A673 (cell line): Measurements from ENCODE around the gene STK33. TPM values are rescaled to one million over a fixed set of nuclear protein-coding genes. Genes with fewer than 3 reads are reported as not detected.

Experiments used
- BruUV-seq: library from RNA; stranded (reverse); fragments of 400-500 nt; replicated peaks from 2 replicates; lab custom pipeline; 2021; lab: Mats Ljungman, UMichigan
- CTCF ChIA-PET: fragments of 300-600 bp; sonication (Branson Sonifier 250); formaldehyde crosslinking; loops from one replicate; lab custom pipeline; 2022; ENCODE audit warnings: antibody characterized with exemption; lab: Charles Lee
- POLR2A ChIA-PET: fragments of 300-600 bp; sonication (Branson Sonifier 250); formaldehyde crosslinking; loops from one replicate; lab custom pipeline; 2022; ENCODE audit warnings: antibody characterized with exemption; ENCODE audit not compliant: low non-redundant PET; lab: Charles Lee
- DNase-seq: peaks from one replicate; pipeline ENCODE4 v3.0.0-alpha.2; 2015; ENCODE audit warnings: low spot score
- H3K27ac ChIP-seq: fragments of 200-600 bp; sonication (generic); 2 replicates; pipeline ENCODE4 v1.5.1; 2016; ENCODE audit warnings: mixed run types, low read depth, mild to moderate bottlenecking, mixed read lengths, antibody characterized with exemption, low read length; ENCODE audit not compliant: poor library complexity, severe bottlenecking
- H3K27me3 ChIP-seq: fragments of 200-600 bp; sonication (generic); replicated peaks from 2 replicates; pipeline ENCODE4 v1.6.1; 2017; ENCODE audit warnings: mixed run types, low read depth, mild to moderate bottlenecking, mixed read lengths, antibody characterized with exemption, low read length; ENCODE audit not compliant: insufficient read depth, poor library complexity
- H3K36me3 ChIP-seq: fragments of 200-600 bp; sonication (generic); 2 replicates; pipeline ENCODE4 v1.6.1; 2016; ENCODE audit warnings: mixed run types, mild to moderate bottlenecking, mixed read lengths, antibody characterized with exemption, low read length; ENCODE audit not compliant: insufficient read depth, poor library complexity, severe bottlenecking
- H3K4me1 ChIP-seq: fragments of 200-600 bp; sonication (generic); 2 replicates; pipeline ENCODE4 v1.6.1; 2017; ENCODE audit warnings: mixed run types, mild to moderate bottlenecking, mixed read lengths, antibody characterized with exemption, low read length; ENCODE audit not compliant: insufficient read depth, poor library complexity, severe bottlenecking
- H3K4me3 ChIP-seq: fragments of 200-600 bp; sonication (generic); 2 replicates; pipeline ENCODE4 v1.5.1; 2016; ENCODE audit warnings: low read depth, mixed run types, mild to moderate bottlenecking, mixed read lengths, low read length; ENCODE audit not compliant: poor library complexity, severe bottlenecking
- H3K9me3 ChIP-seq: fragments of 200-600 bp; sonication (generic); 2 replicates; pipeline ENCODE4 v1.6.1; 2016; ENCODE audit warnings: mixed run types, low read depth, mild to moderate bottlenecking, mixed read lengths, antibody characterized with exemption, low read length; ENCODE audit not compliant: poor library complexity, severe bottlenecking
- EZH2 ChIP-seq: fragments of 200-600 bp; sonication (generic); IDR thresholded peaks from 2 replicates; pipeline ENCODE4 v1.6.1; 2017; ENCODE audit warnings: borderline replicate concordance, low read depth, mild to moderate bottlenecking, mixed read lengths, antibody characterized with exemption, low read length; ENCODE audit not compliant: poor library complexity, severe bottlenecking
- intact Hi-C: fragments of 100-400 bp; cut with micrococcal nuclease; formaldehyde crosslinking; loops from one replicate; pipeline ENCODE4 v1.10.0; 2022; ENCODE audit not compliant: unreplicated experiment
- total RNA-seq: library from RNA; stranded (reverse); gene quantifications from 2 replicates; pipeline ENCODE4 v1.2.3, GENCODE V29; 2021
- TF ChIP-seq, protein P1 (sequence below): fragments of 300-800, 200-600 bp; sonication (generic); conservative IDR thresholded peaks from 2 replicates; pipeline ENCODE4 v1.5.1; 2017; ENCODE audit warnings: low read depth, mild to moderate bottlenecking, antibody characterized with exemption, low read length, moderate library complexity, mixed read lengths

Gene STK33
- total RNA-seq, 1 experiment from 2014 or later = not detected

- TF ChIP-seq, protein P1, sequence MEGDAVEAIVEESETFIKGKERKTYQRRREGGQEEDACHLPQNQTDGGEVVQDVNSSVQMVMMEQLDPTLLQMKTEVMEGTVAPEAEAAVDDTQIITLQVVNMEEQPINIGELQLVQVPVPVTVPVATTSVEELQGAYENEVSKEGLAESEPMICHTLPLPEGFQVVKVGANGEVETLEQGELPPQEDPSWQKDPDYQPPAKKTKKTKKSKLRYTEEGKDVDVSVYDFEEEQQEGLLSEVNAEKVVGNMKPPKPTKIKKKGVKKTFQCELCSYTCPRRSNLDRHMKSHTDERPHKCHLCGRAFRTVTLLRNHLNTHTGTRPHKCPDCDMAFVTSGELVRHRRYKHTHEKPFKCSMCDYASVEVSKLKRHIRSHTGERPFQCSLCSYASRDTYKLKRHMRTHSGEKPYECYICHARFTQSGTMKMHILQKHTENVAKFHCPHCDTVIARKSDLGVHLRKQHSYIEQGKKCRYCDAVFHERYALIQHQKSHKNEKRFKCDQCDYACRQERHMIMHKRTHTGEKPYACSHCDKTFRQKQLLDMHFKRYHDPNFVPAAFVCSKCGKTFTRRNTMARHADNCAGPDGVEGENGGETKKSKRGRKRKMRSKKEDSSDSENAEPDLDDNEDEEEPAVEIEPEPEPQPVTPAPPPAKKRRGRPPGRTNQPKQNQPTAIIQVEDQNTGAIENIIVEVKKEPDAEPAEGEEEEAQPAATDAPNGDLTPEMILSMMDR = no peak
- TF ChIP-seq EZH2 = no peak
- H3K27ac ChIP-seq = no peak overlapping the region
- intact Hi-C loops = no loop called here
- POLR2A ChIA-PET = interaction anchor here (0.6 kb wide), 1 partner anchor 13 kb away, joined by 3 read pairs; no protein-coding TSS in a partner anchor
- H3K9me3 ChIP-seq = no peaks in the 10 kb centered on the region
- CTCF ChIA-PET = no interaction called here
- no peaks in the 10 kb centered on the region for H3K4me1 ChIP-seq
- DNase-seq = no peak
- peaks cover 3% of the 10 kb centered on the region for H3K36me3 ChIP-seq
- BruUV-seq = no TSS peak
- H3K27me3 ChIP-seq = no peaks in the 10 kb centered on the region
- no peak overlapping the region for H3K4me3 ChIP-seq
These were observed 30.7 kb upstream of the STK33 start for GRCh38 chr11:8624698-8625097.

DNA sequence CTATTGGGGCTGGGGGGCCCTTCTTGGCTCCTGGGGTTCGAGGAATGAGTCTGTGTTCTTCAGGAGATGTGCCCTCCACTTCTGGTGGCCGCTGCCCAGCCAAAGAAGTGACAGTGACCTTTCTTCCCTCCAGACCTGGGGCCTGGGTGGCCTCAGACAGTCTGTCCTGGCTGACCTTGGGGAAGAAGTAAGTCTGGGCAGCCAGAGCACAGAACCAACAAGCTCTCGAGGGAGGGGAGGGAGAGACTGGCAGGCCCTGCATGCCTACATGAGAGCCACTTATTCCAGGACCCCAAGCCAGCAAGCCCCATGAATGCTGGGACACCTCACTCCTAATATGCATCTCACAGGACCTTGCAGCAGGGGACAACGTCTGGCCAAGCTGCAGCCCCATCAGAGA is 27.1 kb upstream of the STK33 start:
- Histone ChIP-seq H3K4me1 (no peaks in the 10 kb centered on the region), H3K27ac (no peak overlapping the region), H3K9me3 (no peaks in the 10 kb centered on the region), H3K36me3 (peaks cover 7% of the 10 kb centered on the region), H3K4me3 (no peak overlapping the region), H3K27me3 (no peaks in the 10 kb centered on the region)
- ChIA-PET POLR2A (no interaction called here), CTCF (no interaction called here)
- no peak for DNase-seq
- no TSS peak for BruUV-seq
- intact Hi-C loops = no loop called here
- TF ChIP-seq EZH2 = no peak
- TF ChIP-seq, protein P1 = no peak

DNA sequence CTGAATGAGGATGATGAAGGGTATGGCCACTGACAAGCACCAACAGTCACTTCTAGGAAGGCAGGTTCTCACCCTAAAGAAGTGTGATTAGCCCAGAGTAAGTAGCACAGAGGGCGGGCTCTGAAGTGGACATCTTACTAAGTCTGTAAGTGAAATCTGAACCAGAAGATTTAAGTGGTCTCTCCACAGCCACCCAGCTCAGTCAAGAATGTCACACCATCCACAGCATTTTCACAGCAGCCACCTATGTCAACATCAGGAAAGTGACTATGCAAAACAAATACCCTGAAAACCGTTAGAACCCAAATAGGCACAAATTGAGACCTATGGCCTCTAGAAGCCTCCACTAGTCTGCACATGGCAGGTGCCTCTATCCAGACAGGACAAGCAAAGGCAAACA is 23.0 kb upstream of the STK33 start:
- no peak overlapping the region for H3K4me3 ChIP-seq
- CTCF ChIA-PET = no interaction called here
- intact Hi-C loops = no loop called here

More for the DNA sequence above, 23.0 kb upstream of the STK33 start:
- DNase-seq = no peak
- no TSS peak for BruUV-seq
- Histone ChIP-seq H3K27ac (no peak overlapping the region), H3K27me3 (no peaks in the 10 kb centered on the region), H3K9me3 (no peaks in the 10 kb centered on the region), H3K4me1 (no peaks in the 10 kb centered on the region), H3K36me3 (peaks cover 3% of the 10 kb centered on the region)
- POLR2A ChIA-PET = no interaction called here
- TF ChIP-seq, protein P1 = no peak
- TF ChIP-seq EZH2 = no peak
